AG04450 (cell line): ENCODE measurements around the gene CZIB. TPM values are rescaled to one million over a fixed set of nuclear protein-coding genes. Genes with fewer than 3 reads are reported as not detected.
A peak's percentile ranks its signal among the peaks of the same experiment; 100 is the strongest.

Source experiments
- CTCF ChIA-PET: fragments of 300-600, 350-600 bp; formaldehyde crosslinking; extraction: SDS; loops from one replicate; lab custom pipeline; 2022; ENCODE audit warnings: antibody characterized with exemption, inconsistent platforms; lab: Charles Lee
- POLR2A ChIA-PET: fragments of 350-600 bp; formaldehyde crosslinking; extraction: SDS; loops from one replicate; lab custom pipeline; 2021; ENCODE audit warnings: antibody characterized with exemption, inconsistent platforms; lab: Yijun Ruan, JAX
- DNase-seq: peaks from one replicate; pipeline ENCODE4 v3.0.0-alpha.2; 2011; ENCODE audit warnings: low read depth, low spot score
- H3K27ac ChIP-seq: one replicate; pipeline ENCODE4 v1.5.1; 2012; ENCODE audit warnings: low read depth, low read length, control low read depth
- H3K27me3 ChIP-seq: one replicate; pipeline ENCODE4 v1.6.0; 2012; ENCODE audit warnings: low read length; ENCODE audit not compliant: control insufficient read depth, insufficient read depth
- H3K4me3 ChIP-seq: 2 replicates; pipeline ENCODE4 v1.5.1; 2011; ENCODE audit warnings: mild to moderate bottlenecking, low read depth, low read length, control low read depth
- H3K9me3 ChIP-seq: 2 replicates; pipeline ENCODE4 v1.5.1; 2012; ENCODE audit warnings: low read length; ENCODE audit not compliant: control insufficient read depth, insufficient read depth
- polyA plus RNA-seq: library from polyadenylated mRNA; depleted of rRNA; stranded (reverse); fragments of >200 nt; gene quantifications from 2 replicates; pipeline ENCODE4 v1.2.3, GENCODE V29; 2011
- TF ChIP-seq, protein P1 (sequence below): IDR thresholded peaks from 2 replicates; pipeline ENCODE4 v1.5.1; 2011; ENCODE audit warnings: low read depth, low read length, control low read depth, inconsistent platforms

Gene CZIB
- polyA plus RNA-seq, 1 experiment, result 89.6 TPM

DNA sequence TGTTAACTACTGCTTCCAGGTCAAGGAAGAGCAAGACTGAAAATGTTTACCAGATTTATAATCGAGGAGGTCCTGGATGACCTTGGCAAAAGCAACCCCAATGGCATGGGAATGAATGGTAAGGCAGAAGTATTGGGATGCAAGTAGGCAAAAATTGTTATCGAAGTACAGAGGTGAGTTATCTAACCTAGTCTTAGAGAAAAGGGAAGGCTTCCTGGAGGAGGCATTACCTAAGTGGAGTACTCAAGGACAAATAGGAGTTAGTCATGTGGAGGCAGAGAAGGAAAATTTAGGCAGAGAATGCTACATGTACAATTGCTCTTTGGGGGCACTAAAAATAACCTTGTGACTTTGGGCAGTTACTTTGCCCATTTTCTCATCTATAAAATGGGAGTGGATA lies 21.4 kb upstream of the CZIB start:
- ChIA-PET POLR2A (no interaction called here), CTCF (no interaction called here)
- TF ChIP-seq, protein P1, sequence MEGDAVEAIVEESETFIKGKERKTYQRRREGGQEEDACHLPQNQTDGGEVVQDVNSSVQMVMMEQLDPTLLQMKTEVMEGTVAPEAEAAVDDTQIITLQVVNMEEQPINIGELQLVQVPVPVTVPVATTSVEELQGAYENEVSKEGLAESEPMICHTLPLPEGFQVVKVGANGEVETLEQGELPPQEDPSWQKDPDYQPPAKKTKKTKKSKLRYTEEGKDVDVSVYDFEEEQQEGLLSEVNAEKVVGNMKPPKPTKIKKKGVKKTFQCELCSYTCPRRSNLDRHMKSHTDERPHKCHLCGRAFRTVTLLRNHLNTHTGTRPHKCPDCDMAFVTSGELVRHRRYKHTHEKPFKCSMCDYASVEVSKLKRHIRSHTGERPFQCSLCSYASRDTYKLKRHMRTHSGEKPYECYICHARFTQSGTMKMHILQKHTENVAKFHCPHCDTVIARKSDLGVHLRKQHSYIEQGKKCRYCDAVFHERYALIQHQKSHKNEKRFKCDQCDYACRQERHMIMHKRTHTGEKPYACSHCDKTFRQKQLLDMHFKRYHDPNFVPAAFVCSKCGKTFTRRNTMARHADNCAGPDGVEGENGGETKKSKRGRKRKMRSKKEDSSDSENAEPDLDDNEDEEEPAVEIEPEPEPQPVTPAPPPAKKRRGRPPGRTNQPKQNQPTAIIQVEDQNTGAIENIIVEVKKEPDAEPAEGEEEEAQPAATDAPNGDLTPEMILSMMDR, result no peak
- no peak for DNase-seq
- Histone ChIP-seq H3K9me3 (peaks cover 3% of the 10 kb centered on the region; the same call in 1 of the 2 replicates), H3K4me3 (no peak overlapping the region), H3K27me3 (no peaks in the 10 kb centered on the region), H3K27ac (no peak overlapping the region)

DNA sequence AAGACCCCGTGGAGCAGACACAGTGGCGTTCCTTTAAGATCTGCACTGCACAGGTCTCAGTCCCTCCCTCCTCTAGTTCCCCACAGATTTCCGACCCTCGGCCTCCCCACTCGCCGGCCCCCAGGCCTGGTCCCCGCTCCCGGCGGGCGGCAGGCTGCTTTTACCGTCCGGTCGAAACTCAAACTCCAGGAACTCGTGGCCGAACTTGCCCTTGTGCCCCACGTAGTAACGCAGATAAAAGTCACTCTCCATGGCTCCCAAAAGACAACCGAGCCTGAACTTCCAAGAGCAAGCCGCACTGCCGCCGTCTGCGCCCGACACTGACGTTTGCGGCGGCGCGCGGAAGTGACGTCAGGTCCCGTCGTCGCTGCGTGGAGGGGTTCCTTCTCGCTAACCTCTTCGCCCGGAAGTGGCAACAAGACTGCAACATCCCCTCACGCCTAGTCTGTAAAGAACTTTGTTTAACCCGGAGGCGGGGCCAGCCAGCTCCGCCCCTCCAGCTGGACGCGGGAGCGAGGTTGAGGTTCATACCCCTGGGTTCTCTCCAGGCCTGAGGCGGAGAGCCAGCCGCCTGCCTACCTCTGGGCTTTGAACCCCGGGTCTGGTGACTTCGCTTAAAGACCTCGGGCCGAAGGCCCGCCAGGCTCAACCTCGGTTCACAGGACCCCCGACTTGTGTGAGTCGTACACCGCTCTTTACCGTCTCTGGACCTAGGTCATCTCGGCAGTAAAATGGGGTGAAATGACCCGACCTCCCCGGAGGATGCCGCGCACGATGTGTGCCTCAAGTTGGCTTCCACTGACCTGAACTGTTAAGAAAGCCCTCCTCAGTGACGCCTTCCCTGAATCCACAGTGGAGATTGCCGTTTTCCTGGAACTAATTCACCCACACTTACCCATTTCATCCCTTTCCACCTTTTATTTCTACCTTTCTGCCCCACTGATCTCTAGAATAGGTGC lies 18.0 kb upstream of the CZIB start, which contains the start of gene MAGOH:
Gene MAGOH, minus strand, starts transcription at position 322 of the 959 bp plus-strand sequence. Its CDS starts 70 bp downstream, at position 252.
- Histone ChIP-seq H3K4me3 (peak within 1 kb of the TSS; percentile 100), H3K27ac (peak within 1 kb of the TSS; percentile 82), H3K9me3 (peaks cover 3% of the 10 kb centered on the region; the same call in 1 of the 2 replicates), H3K27me3 (no peaks in the 10 kb centered on the region)
- ChIA-PET CTCF (interaction anchor here (0.6 kb wide), 1 partner anchor 38 kb away, joined by 5 read pairs; no protein-coding TSS in a partner anchor), POLR2A (interaction anchor here (0.6 to 1.0 kb wide), 4 partner anchors 15 to 419 kb away, joined by 3 to 6 read pairs (median 4); partner anchors contain the start of gene ZYG11A)
- TF ChIP-seq, protein P1, result no peak
- DNase-seq, result peak; percentile 88

DNA sequence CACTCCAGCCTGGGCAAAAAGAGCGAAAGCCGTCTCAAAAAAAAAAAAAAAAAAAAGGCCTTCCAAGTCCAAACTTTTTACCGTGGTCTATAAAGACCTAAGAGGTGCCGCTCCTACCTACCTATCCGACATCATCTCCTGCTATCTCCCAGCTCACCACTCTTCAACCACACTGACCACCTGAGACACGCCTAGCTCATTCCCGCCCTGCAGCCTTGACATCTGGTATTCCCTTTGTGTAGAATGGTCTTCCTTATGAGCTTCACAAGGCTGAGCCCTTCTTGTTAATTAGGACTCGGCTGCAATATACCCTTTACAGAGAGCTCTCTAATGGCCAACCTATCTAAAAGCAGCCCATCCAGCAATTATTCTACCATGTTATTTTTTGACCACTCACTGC lies 17.2 kb upstream of the CZIB start:
- Histone ChIP-seq H3K27me3 (no peaks in the 10 kb centered on the region), H3K4me3 (peak overlapping the region; percentile 100), H3K9me3 (peaks cover 3% of the 10 kb centered on the region; the same call in 1 of the 2 replicates), H3K27ac (no peak overlapping the region)
- TF ChIP-seq, protein P1, result no peak
- no peak for DNase-seq
- ChIA-PET CTCF (interaction anchor here (0.6 kb wide), 1 partner anchor 39 kb away, joined by 5 read pairs; no protein-coding TSS in a partner anchor), POLR2A (no interaction called here)

DNA sequence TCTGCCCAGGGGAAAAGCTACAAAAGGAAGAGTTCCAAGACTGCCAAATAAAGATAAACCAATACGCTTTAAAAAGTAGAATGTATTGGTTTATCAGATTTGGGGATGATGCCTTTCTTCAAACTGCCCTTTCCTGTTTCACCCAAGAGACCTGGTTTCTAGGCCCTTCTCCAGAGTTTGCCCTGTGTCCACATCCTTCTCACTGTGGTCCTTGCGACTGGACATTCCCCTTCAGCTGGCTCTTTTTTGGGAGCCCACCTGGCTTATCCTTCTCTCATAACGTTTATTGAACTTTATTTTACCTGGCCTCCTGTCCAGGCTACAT lies 490 bp upstream of the CZIB start:
- POLR2A ChIA-PET, result no interaction called here
- no peaks in the 10 kb centered on the region for H3K9me3 ChIP-seq
- TF ChIP-seq, protein P1, result no peak

DNA sequence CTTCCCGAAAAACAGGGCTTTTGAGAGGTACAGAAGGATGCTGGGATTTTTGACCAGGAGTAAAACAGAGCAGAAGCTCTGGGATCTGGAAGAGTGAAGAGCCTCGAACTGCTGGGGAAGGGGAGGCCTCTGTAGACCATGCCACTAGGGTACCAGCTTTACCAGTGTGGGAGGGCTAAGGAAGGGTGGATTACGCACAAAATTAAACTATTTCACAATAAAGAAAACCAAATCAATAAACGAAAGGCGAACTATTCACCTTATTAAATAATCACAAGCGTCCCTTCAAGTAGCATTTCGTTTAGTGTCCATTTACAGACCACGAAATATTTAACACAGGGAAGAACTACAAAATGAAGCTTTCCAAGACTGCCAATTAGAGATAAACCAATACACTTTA lies 723 bp downstream of the CZIB start:
- Histone ChIP-seq H3K27me3 (no peaks in the 10 kb centered on the region), H3K4me3 (peak overlapping the region; percentile 97), H3K9me3 (no peaks in the 10 kb centered on the region), H3K27ac (peak overlapping the region; percentile 90)
- TF ChIP-seq, protein P1, result no peak
- POLR2A ChIA-PET, result no interaction called here
- CTCF ChIA-PET, result interaction anchor here (1.0 kb wide), 1 partner anchor 33 kb away, joined by 3 read pairs; no protein-coding TSS in a partner anchor
- DNase-seq, result no peak

More for the DNA sequence above, 490 bp upstream of the CZIB start:
- no peak for DNase-seq
- CTCF ChIA-PET, result no interaction called here
- Histone ChIP-seq H3K27ac (peak overlapping the region; percentile 21), H3K4me3 (peak overlapping the region; percentile 97), H3K27me3 (no peaks in the 10 kb centered on the region)
